LNCAP (cell line): ENCODE data around the gene PPP2R5D.

Source experiments
- TF ChIP-seq, protein P1 (sequence below): fragments of 450-650 bp; IDR thresholded peaks from 2 replicates; pipeline ENCODE4 v1.5.1; 2017; ENCODE audit warnings: mild to moderate bottlenecking

The PPP2R5D gene

DNA sequence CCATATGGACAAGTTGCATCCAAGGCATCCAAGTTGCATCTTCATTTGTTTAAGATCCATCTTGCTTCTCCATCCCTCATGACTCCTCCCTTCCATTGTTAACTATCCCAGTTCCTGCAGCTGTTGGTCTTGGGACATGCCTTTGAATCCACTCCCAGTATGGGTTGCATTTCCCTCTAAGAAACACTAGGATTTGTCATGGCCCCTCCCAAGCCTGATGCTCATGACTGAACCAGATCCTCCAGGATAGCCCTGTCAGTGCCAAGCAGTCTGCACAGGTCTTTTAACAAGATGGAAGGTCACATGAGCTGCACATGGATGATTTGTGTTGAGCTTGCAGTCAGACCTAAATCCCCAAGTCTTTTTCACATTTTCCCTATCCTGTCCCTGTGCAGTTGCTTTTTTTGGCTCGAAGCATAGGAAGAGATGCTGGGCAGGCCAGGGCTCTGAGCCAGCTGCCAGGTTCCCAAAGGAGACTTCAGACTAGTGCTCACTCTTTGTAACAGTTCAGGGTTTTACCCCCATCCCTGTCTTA is 4.2 kb downstream of the PPP2R5D start:
- TF ChIP-seq, protein P1, sequence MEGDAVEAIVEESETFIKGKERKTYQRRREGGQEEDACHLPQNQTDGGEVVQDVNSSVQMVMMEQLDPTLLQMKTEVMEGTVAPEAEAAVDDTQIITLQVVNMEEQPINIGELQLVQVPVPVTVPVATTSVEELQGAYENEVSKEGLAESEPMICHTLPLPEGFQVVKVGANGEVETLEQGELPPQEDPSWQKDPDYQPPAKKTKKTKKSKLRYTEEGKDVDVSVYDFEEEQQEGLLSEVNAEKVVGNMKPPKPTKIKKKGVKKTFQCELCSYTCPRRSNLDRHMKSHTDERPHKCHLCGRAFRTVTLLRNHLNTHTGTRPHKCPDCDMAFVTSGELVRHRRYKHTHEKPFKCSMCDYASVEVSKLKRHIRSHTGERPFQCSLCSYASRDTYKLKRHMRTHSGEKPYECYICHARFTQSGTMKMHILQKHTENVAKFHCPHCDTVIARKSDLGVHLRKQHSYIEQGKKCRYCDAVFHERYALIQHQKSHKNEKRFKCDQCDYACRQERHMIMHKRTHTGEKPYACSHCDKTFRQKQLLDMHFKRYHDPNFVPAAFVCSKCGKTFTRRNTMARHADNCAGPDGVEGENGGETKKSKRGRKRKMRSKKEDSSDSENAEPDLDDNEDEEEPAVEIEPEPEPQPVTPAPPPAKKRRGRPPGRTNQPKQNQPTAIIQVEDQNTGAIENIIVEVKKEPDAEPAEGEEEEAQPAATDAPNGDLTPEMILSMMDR, result no peak

DNA sequence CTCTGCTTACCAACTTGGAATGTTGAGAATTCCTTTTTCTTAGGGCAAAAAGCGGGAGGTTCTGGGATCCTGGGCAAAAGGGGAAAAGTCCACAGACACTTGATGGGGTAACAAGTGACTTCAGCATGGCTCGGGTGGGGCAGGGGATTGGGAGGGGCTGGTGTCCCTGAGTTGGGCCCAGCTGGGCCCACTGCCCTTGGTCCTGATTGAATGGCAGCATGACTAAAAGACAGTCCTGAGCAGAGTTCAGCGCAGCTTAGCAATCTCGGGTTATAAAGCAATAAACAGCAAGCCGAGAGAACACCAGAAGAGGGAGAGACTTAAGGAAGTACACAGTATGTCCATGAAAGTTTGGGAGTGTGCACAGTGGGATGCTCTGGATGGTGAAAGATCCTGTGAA is 5.6 kb downstream of the PPP2R5D start:
- TF ChIP-seq, protein P1, result no peak

DNA sequence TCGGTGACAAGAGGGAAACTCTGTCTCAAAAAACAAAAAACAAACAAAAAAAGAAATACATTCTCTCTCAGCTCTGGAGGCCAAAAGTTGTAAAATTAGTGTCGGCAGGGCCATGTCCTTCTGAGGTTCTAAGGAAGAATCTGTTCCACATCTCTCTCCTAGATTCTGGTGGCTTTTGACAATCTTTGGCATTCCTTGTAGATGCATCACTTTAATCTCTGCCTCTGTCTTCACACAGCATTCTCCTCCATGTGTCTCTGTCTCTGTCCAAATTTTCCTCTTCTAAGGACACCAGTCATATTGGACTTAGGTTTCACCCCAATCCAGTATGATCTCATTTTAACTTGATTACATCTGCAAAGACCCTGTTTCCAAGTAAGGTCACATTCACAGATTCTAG is 9.1 kb downstream of the PPP2R5D start:
- TF ChIP-seq, protein P1, result no peak

DNA sequence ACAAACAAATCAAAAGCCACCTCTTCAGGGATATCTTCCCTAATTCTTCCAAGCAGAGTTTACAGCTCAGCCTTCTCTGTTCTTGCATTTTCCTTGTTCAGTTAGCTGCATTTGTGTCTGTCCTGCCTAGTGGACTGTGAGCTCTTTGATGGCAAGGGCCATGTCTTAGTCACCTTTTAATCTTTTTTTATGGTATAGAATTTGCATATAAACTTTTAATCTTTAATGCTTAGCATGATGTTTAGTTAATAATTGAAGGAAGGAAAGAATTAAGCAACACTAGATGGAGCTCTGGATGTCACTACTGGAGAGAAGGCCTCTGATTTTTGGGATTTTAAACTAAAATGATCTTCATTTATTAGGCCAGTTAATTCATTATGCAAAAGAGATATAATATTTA is 12.1 kb downstream of the PPP2R5D start:
- TF ChIP-seq, protein P1, result peak; percentile 19; the same call in 1 of the 2 replicates

DNA sequence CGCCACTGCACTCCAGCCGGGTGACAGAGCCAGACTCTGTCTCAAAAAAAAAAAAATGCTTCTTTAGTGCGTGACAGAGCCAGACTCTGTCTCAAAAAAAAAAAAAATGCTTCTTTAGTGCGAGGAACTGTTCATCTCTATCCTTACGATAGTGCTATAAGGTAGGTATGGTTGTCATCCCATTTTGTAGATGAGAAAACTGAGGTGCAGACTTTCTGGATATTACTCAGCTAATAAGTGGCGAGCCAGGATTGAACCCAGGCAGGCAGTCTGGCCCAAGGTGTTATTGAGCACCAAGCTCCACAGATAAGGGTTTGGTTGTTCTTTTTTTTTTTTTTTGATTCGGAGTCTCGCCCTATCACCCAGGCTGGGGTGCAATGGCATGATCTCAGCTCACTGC is 17.5 kb downstream of the PPP2R5D start:
- TF ChIP-seq, protein P1, result no peak

DNA sequence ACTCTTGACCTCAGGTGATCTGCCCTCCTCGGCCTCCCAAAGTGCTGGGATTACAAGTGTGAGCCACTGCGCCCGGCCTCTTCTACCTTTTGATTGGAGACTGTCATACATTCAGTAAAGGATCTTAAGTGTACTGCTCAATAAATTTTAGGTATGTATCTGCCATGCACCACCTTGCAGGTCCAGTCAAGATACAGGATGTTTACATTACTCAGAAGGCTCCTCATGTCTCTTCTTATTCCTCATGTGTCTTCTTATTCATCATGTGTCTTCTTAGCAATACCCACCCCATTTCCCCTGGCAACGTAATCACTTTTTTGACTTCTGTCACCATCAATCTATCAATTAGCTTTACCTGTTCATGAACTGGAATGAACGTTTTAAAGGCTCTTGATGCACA is 21.5 kb downstream of the PPP2R5D start:
- TF ChIP-seq, protein P1, result no peak

DNA sequence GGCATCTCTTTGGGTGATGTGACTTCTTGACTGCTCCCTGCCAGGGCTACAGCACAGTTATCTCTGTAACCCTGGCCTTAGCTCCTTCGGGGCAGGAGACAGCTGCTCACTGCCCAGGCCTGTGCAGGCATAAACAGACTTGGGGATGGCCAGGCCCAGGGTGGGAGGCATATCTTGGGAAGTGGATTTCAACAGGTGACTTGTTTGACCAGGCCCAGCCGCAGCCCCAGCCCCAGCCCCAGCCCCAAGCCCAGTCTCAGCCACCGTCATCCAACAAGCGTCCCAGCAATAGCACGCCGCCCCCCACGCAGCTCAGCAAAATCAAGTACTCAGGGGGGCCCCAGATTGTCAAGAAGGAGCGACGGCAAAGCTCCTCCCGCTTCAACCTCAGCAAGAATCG is 21.9 kb downstream of the PPP2R5D start:
- TF ChIP-seq, protein P1, result no peak

DNA sequence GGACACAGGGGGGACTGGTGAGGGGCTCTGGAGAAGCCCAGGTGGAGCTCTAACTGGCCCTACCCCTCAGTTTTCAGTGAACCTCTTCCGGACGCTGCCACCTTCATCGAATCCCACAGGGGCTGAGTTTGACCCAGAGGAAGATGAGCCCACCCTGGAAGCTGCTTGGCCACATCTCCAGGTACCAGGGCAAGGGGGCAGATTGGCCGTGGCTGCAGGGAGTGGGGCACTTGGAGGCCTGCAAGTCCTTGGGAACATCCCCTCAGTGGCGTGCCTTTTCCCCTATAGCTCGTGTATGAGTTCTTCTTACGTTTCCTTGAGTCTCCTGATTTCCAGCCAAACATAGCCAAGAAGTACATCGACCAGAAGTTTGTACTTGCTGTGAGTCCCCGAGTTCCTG is 22.8 kb downstream of the PPP2R5D start:
- TF ChIP-seq, protein P1, result no peak
